Measurements from ENCODE around the gene SIAE.

Gene SIAE

GRCh38 chr11:124644426-124645280 lies 28.9 kb downstream of the SIAE start:
- peak; percentile 75 for TF ChIP-seq CTCF (IDR thresholded peaks at IDR 0.05; ENCODE audit: control extremely low read depth, extremely low read depth, low read depth, missing control alignments)
- POLR2A ChIA-PET, result no interaction called here
- DNase-seq (ENCODE audit: extremely low spot score), result peak; percentile 55
- CTCF ChIA-PET, result interaction anchor here (0.7 to 4.9 kb wide), 26 partner anchors 10 to 575 kb away, joined by 3 to 52 read pairs (median 6); partner anchors contain the start of genes ROBO3, SIAE, SPA17 and TBRG1

GRCh38 chr11:124643605-124644425 lies 29.7 kb downstream of the SIAE start:
- ChIA-PET CTCF (interaction anchor here (0.9 to 4.9 kb wide), 25 partner anchors 7 to 575 kb away, joined by 3 to 52 read pairs (median 6); partner anchors contain the start of genes ROBO3, SIAE, SPA17 and TBRG1), POLR2A (no interaction called here)
- no peak for DNase-seq (ENCODE audit: extremely low spot score)
- TF ChIP-seq CTCF (IDR thresholded peaks at IDR 0.05; ENCODE audit: control extremely low read depth, extremely low read depth, low read depth, missing control alignments), result no peak

- no peak for DNase-seq (ENCODE audit: extremely low spot score)
- ChIA-PET POLR2A (no interaction called here), CTCF (interaction anchor here (1.0 to 4.9 kb wide), 19 partner anchors 8 to 572 kb away, joined by 3 to 52 read pairs (median 6); partner anchors contain the start of genes ROBO3 and TBRG1)
- TF ChIP-seq CTCF (IDR thresholded peaks at IDR 0.05; ENCODE audit: control extremely low read depth, extremely low read depth, low read depth, missing control alignments), result no peak
Observed at GRCh38 chr11:124643042-124643604, 30.4 kb downstream of the SIAE start.

DNA sequence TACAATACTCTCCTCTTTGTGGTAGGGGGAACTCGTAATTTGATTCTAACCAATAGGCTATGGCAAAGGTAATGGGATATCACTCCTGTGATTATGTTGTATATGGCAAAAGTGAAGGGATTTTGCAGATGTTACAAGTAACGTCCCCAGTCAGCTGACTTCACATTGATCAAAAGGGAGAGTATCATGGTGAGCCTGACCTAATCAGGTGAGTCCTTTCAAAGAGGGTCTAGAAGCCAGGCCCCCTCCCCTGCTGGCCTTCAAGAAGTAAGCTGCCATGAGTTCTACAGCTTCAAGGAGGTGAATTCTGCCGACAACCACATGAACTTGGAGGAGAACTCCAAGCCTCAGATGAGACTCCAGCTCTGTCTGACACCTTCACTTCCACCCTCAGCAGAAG lies 30.9 kb downstream of the SIAE start:
- ChIA-PET POLR2A (no interaction called here), CTCF (interaction anchor here (1.0 to 4.9 kb wide), 14 partner anchors 8 to 223 kb away, joined by 3 to 52 read pairs (median 6); partner anchors contain the start of genes MSANTD2, ROBO3 and TBRG1)
- TF ChIP-seq CTCF (IDR thresholded peaks at IDR 0.05; ENCODE audit: control extremely low read depth, extremely low read depth, low read depth, missing control alignments), result no peak
- no peak for DNase-seq (ENCODE audit: extremely low spot score)

DNA sequence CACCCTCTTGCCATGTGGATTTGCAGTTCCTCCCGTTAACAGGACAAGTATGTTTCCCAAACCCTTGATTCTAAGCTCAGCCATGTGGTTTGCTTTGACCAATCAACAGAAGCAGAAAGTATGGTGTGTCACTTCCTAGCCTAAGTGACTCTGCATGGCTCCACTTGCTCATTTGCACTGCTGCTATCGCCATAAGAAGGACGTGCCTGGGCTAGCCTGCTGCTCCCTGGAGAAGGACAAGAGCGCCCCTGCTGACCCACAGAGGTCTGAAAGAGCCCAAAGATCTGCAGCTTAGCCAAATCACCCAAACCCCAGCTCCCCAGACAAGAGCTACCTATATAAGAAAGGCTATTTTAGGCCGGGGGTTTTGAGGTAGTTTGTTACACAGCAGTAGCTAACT lies 32.9 kb downstream of the SIAE start:
- ChIA-PET CTCF (interaction anchor here (0.7 to 3.7 kb wide), 10 partner anchors 10 to 226 kb away, joined by 3 to 13 read pairs (median 8); partner anchors contain the start of gene TBRG1), POLR2A (no interaction called here)
- DNase-seq (ENCODE audit: extremely low spot score), result no peak
- TF ChIP-seq CTCF (IDR thresholded peaks at IDR 0.05; ENCODE audit: control extremely low read depth, extremely low read depth, low read depth, missing control alignments), result no peak

DNA sequence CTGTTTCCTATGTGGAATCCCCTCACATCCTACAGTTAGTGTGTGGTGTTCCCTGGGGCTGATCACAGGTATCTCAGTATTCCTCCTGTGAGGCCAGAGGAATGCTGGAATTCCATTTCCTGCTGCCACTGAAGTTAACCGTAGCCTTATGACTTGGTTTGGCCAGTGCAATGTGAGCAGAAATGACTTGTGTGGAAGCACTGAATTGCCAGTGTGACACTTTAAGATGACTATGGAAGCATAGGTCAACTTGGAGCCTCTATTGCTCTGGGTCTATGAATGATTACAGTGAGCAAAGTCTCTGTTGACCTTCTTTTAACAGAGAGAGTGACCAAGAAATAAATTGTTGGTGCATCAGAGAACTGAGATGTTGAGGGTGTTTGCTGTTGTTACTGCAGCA lies 34.4 kb downstream of the SIAE start:
- CTCF ChIA-PET, result interaction anchor here (0.9 to 3.7 kb wide), 9 partner anchors 9 to 227 kb away, joined by 3 to 13 read pairs (median 6); no protein-coding TSS in a partner anchor
- DNase-seq (ENCODE audit: extremely low spot score), result no peak
- no peak for TF ChIP-seq CTCF (IDR thresholded peaks at IDR 0.05; ENCODE audit: control extremely low read depth, extremely low read depth, low read depth, missing control alignments)
- POLR2A ChIA-PET, result no interaction called here

All from GM10248 (cell line).